H1 (cell line): ENCODE results near the gene INHA. TPM values are rescaled to one million over a fixed set of nuclear protein-coding genes. Genes with fewer than 3 reads are reported as not detected.

Experiments
- CTCF ChIA-PET: fragments of 300-600 bp; sonication (Branson Sonifier 250); formaldehyde crosslinking; loops from one replicate; lab custom pipeline; 2021; ENCODE audit not compliant: partially characterized antibody; lab: Charles Lee
- POLR2A ChIA-PET: fragments of 300-600 bp; sonication (Branson Sonifier 250); formaldehyde crosslinking; loops from one replicate; lab custom pipeline; 2021; ENCODE audit warnings: inconsistent platforms; ENCODE audit not compliant: partially characterized antibody; lab: Charles Lee
- DNase-seq, 2 experiments: peaks; one replicate each; pipeline versions ENCODE4 v3.0.0 to v3.0.0-alpha.2; 2010 to 2022; ENCODE audit warnings: low spot score in 2 of 2, low read depth in 1 of 2, mixed read lengths in 1 of 2
- FAIRE-seq: peaks from 2 replicates; lab custom pipeline; 2011; peaks lifted over from hg19 to GRCh38; lab: Jason Lieb, UNC
- H2AFZ ChIP-seq: 2 replicates; pipeline ENCODE4 v1.8.1; 2012; ENCODE audit warnings: low read length, inconsistent platforms
- H2AK5ac ChIP-seq: 2 replicates; pipeline ENCODE4 v1.6.1; 2013; ENCODE audit warnings: low read depth, low read length
- H2BK120ac ChIP-seq: replicated peaks from 2 replicates; pipeline ENCODE3; 2013; ENCODE audit warnings: low read depth, low read length, inconsistent platforms
- H2BK12ac ChIP-seq: 2 replicates; pipeline ENCODE4 v1.6.1; 2013; ENCODE audit warnings: low read depth, low read length
- H2BK15ac ChIP-seq: 2 replicates; pipeline ENCODE4 v1.6.1; 2013; ENCODE audit warnings: low read length
- H2BK20ac ChIP-seq: 2 replicates; pipeline ENCODE4 v1.6.1; 2013; ENCODE audit warnings: low read length
- H2BK5ac ChIP-seq: 2 replicates; pipeline ENCODE4 v1.6.1; 2013; ENCODE audit warnings: low read depth, low read length
- H3K14ac ChIP-seq: 2 replicates; pipeline ENCODE4 v1.6.1; 2013; ENCODE audit warnings: inconsistent platforms; ENCODE audit not compliant: insufficient read length
- H3K18ac ChIP-seq: 2 replicates; pipeline ENCODE4 v1.6.1; 2013; ENCODE audit warnings: low read length; ENCODE audit errors: extremely low read depth
- H3K23ac ChIP-seq: 2 replicates; pipeline ENCODE4 v1.6.1; 2013; ENCODE audit warnings: inconsistent platforms; ENCODE audit not compliant: insufficient read length
- H3K23me2 ChIP-seq: 2 replicates; pipeline ENCODE4 v1.6.1; 2013; ENCODE audit warnings: low read depth, low read length
- H3K27ac ChIP-seq: 2 replicates; pipeline ENCODE4 v1.6.1; 2011; ENCODE audit warnings: low read depth, low read length, inconsistent platforms
- H3K27me3 ChIP-seq, 4 experiments: replicated peaks in 1 of 4; 1 replicate in 1 of 4; 2 replicates in 3 of 4; pipeline versions ENCODE4 v1.6.1 to v1.8.1; 2011 to 2013; ENCODE audit warnings: low read length in 3 of 4, mild to moderate bottlenecking in 3 of 4, inconsistent platforms in 2 of 4, mixed read lengths in 2 of 4, moderate library complexity in 1 of 4; ENCODE audit not compliant: control insufficient read depth in 3 of 4, insufficient read depth in 3 of 4; ENCODE audit errors: extremely low read depth in 1 of 4
- H3K36me3 ChIP-seq, 4 experiments: 2 replicates each; pipeline versions ENCODE4 v1.6.1 to v1.8.1; 2011 to 2013; ENCODE audit warnings: mild to moderate bottlenecking in 4 of 4, low read length in 3 of 4, moderate library complexity in 2 of 4, control low read depth in 1 of 4, inconsistent platforms in 1 of 4; ENCODE audit not compliant: insufficient read depth in 4 of 4, control insufficient read depth in 2 of 4
- H3K4ac ChIP-seq: replicated peaks from 2 replicates; pipeline ENCODE3; 2013; ENCODE audit warnings: low read length, low read depth, mixed read lengths, inconsistent platforms; ENCODE audit not compliant: insufficient read length
- H3K4me1 ChIP-seq, 4 experiments: replicated peaks in 1 of 4; 1 replicate in 1 of 4; 2 replicates in 3 of 4; pipeline versions ENCODE4 v1.6.1 to v1.8.1; 2011 to 2013; ENCODE audit warnings: low read length in 3 of 4, inconsistent platforms in 2 of 4, mixed read lengths in 1 of 4; ENCODE audit not compliant: insufficient read depth in 4 of 4, control insufficient read depth in 3 of 4
- H3K4me2 ChIP-seq, 2 experiments: 2 replicates each; pipeline versions ENCODE4 v1.6.1 to v1.8.1; 2011 to 2013; ENCODE audit warnings: low read depth in 2 of 2, low read length in 2 of 2, control low read depth in 1 of 2, inconsistent platforms in 1 of 2, mild to moderate bottlenecking in 1 of 2; ENCODE audit not compliant: insufficient read depth in 1 of 2
- H3K4me3 ChIP-seq, 4 experiments: fragments of 200-600, 300-600 bp in 1 of 4; sonication (generic), shearing (Covaris generic), sonication (Bioruptor Twin) in 1 of 4; 2 replicates each; pipeline versions ENCODE4 v1.5.1 to v1.8.1; 2011 to 2016; ENCODE audit warnings: low read length in 4 of 4, low read depth in 3 of 4, control low read depth in 2 of 4, inconsistent platforms in 2 of 4, mild to moderate bottlenecking in 2 of 4, mixed read lengths in 1 of 4, moderate library complexity in 1 of 4; ENCODE audit not compliant: insufficient read depth in 2 of 4; ENCODE audit errors: extremely low read depth in 1 of 4
- H3K56ac ChIP-seq: replicated peaks from 2 replicates; pipeline ENCODE3; 2013; ENCODE audit warnings: low read depth, mild to moderate bottlenecking, mixed read lengths, low read length, inconsistent platforms; ENCODE audit not compliant: insufficient read length
- H3K79me1 ChIP-seq: 2 replicates; pipeline ENCODE4 v1.6.1; 2013; ENCODE audit warnings: low read depth, low read length, control low read depth
- H3K79me2 ChIP-seq, 2 experiments: 2 replicates each; pipeline versions ENCODE4 v1.6.1 to v1.8.1; 2012 to 2013; ENCODE audit warnings: low read length in 2 of 2, mild to moderate bottlenecking in 2 of 2, inconsistent platforms in 1 of 2; ENCODE audit not compliant: insufficient read depth in 2 of 2, control insufficient read depth in 1 of 2
- H3K9ac ChIP-seq, 4 experiments: replicated peaks in 1 of 4; 1 replicate in 1 of 4; 2 replicates in 3 of 4; pipeline versions ENCODE4 v1.6.1 to v1.8.1; 2011 to 2013; ENCODE audit warnings: low read depth in 3 of 4, low read length in 3 of 4, control low read depth in 2 of 4, mild to moderate bottlenecking in 2 of 4, moderate library complexity in 2 of 4, inconsistent platforms in 1 of 4; ENCODE audit errors: extremely low read depth in 1 of 4
- H3K9me3 ChIP-seq, 2 experiments: 2 replicates each; pipeline versions ENCODE4 v1.6.1 to v1.8.1; 2012 to 2013; ENCODE audit warnings: mild to moderate bottlenecking in 2 of 2, moderate library complexity in 2 of 2, control low read depth in 1 of 2, inconsistent platforms in 1 of 2, low read depth in 1 of 2, low read length in 1 of 2, mixed read lengths in 1 of 2; ENCODE audit not compliant: insufficient read depth in 2 of 2
- H4K20me1 ChIP-seq, 2 experiments: replicated peaks in 1 of 2; 2 replicates each; pipeline versions ENCODE3 to v1.8.1; 2011 to 2013; ENCODE audit warnings: inconsistent platforms in 2 of 2, low read length in 2 of 2, mild to moderate bottlenecking in 1 of 2; ENCODE audit not compliant: insufficient read depth in 2 of 2, control insufficient read depth in 1 of 2
- H4K5ac ChIP-seq: 2 replicates; pipeline ENCODE4 v1.6.1; 2013; ENCODE audit warnings: low read length, low read depth, mixed read lengths, inconsistent platforms; ENCODE audit not compliant: insufficient read length
- H4K8ac ChIP-seq: 2 replicates; pipeline ENCODE4 v1.8.0; 2013; ENCODE audit warnings: mild to moderate bottlenecking, moderate library complexity, low read length, inconsistent platforms; ENCODE audit not compliant: insufficient read depth; ENCODE audit errors: extremely low read depth
- H4K91ac ChIP-seq: replicated peaks from 2 replicates; pipeline ENCODE3; 2013; ENCODE audit warnings: low read length, mixed read lengths, inconsistent platforms; ENCODE audit not compliant: insufficient read length
- ATF2 ChIP-seq: IDR thresholded peaks from 2 replicates; pipeline ENCODE4 v1.6.1; 2012; ENCODE audit warnings: low read length, inconsistent platforms
- CHD1 ChIP-seq: IDR thresholded peaks from 2 replicates; pipeline ENCODE4 v1.6.1; 2012; ENCODE audit warnings: low read depth, low read length, improper control_type of control experiment
- EP300 ChIP-seq, 2 experiments: IDR thresholded peaks; 1 replicate in 1 of 2; 2 replicates in 1 of 2; pipeline ENCODE4 v1.6.1; 2011 to 2012; ENCODE audit warnings: low read depth in 2 of 2, low read length in 2 of 2, mild to moderate bottlenecking in 2 of 2, borderline replicate concordance in 1 of 2, inconsistent platforms in 1 of 2, moderate library complexity in 1 of 2
- HDAC6 ChIP-seq: IDR thresholded peaks from one replicate; pipeline ENCODE4 v1.7.1; 2012; ENCODE audit warnings: low read depth, mild to moderate bottlenecking, inconsistent platforms, low read length, moderate library complexity
- SAP30 ChIP-seq: fragments of 300-600 bp; sonication (generic); IDR thresholded peaks from 2 replicates; pipeline ENCODE4 v1.7.1; 2012; ENCODE audit warnings: low read length, moderate library complexity, mild to moderate bottlenecking, inconsistent platforms; ENCODE audit not compliant: insufficient read depth, insufficient replicate concordance
- SP4 ChIP-seq: IDR thresholded peaks from 2 replicates; pipeline ENCODE4 v1.6.1; 2012; ENCODE audit warnings: low read length, inconsistent platforms
- SRF ChIP-seq: IDR thresholded peaks from 2 replicates; pipeline ENCODE4 v1.6.1; 2011; ENCODE audit warnings: mild to moderate bottlenecking, low read depth, low read length, moderate library complexity
- TAF1 ChIP-seq: IDR thresholded peaks from 2 replicates; pipeline ENCODE4 v1.6.1; 2011; ENCODE audit warnings: mild to moderate bottlenecking, low read depth, low read length
- YY1 ChIP-seq: IDR thresholded peaks from 2 replicates; pipeline ENCODE4 v1.6.1; 2011; ENCODE audit warnings: low read depth, mild to moderate bottlenecking, low read length
- WGBS, 2 experiments: shearing (Covaris generic) in 1 of 2; methylation state at CpG; one replicate each; pipeline versions ENCODE4 v1.1.6 to v1.1.7; 2013 to 2015; ENCODE audit warnings: low lambda C conversion rate in 2 of 2, mixed read lengths in 2 of 2, inconsistent platforms in 1 of 2, low coverage in 1 of 2, missing lambda C conversion rate in 1 of 2; ENCODE audit not compliant: insufficient replicate concordance in 2 of 2, insufficient coverage in 1 of 2, insufficient read length in 1 of 2; ENCODE audit errors: extremely low coverage in 1 of 2, missing lambda C conversion rate in 1 of 2; 5-methylcytosine and 5-hydroxymethylcytosine counted together
- polyA plus RNA-seq, 7 experiments: library from polyadenylated mRNA; depleted of rRNA in 3 of 7; stranded (reverse) in 5 of 7; unstranded in 2 of 7; fragments of >200 nt in 5 of 7; fragments of 200-250 nt in 2 of 7; gene quantifications; 1 replicate in 5 of 7; 2 replicates in 1 of 7; 4 replicates in 1 of 7; pipeline versions ENCODE4 v1.2.1 to v1.2.3, GENCODE V29; 2011 to 2013; ENCODE audit warnings: missing spikeins in 2 of 7, mixed read lengths in 2 of 7
- total RNA-seq: library from RNA; stranded (reverse); fragmentation: NEBNext Ultra II Directional; extraction: Animal tissue kit (Norgen Biotek cat#: 25700); gene quantifications from 2 replicates; pipeline ENCODE4 v1.2.1, GENCODE V29; 2021
- TF ChIP-seq, protein P1 (sequence below): IDR thresholded peaks from 2 replicates; pipeline ENCODE4 v1.6.1; 2012; ENCODE audit warnings: inconsistent platforms

INHA gene
- total and polyA plus RNA-seq, 2 of the 8 experiments (the other 6 are each of a cell fraction or from before 2014, with no cell fraction given): 0.65 to 2.7 TPM

GRCh38 chr2:219544567-219544966, 27.5 kb upstream of the INHA start:
- Histone ChIP-seq H3K36me3 (peaks cover 4 to 16% (median 9%) of the 10 kb centered on the region in 4 experiments; a peak in 6 of 8 replicates), H4K91ac (no peak overlapping the region), H4K8ac (peak overlapping the region; percentile 73), H3K79me2 (peaks cover 0 to 6% of the 10 kb centered on the region in 2 experiments; a peak in 1 of 4 replicates), H3K9me3 (no peaks in the 10 kb centered on the region), H3K14ac (no peak overlapping the region), H3K18ac (no peak overlapping the region), H2AFZ (no peak overlapping the region), H3K23ac (no peak overlapping the region), H3K23me2 (peaks cover 14% of the 10 kb centered on the region; the same call in 1 of the 2 replicates), H2BK120ac (no peak overlapping the region), H3K4me1 (peaks cover 2 to 13% (median 7%) of the 10 kb centered on the region in 4 experiments; a peak in 6 of 7 replicates), H3K4me3 (peak overlapping the region; percentile 52 to 90 (median 64); a peak in 7 of 8 replicates), H2BK5ac (no peak overlapping the region), H3K4ac (no peak overlapping the region), H3K9ac (peak overlapping the region in 3 of 4 experiments; percentile 39 to 78 (median 48); a peak in 4 of 7 replicates), H4K5ac (no peak overlapping the region), H2BK15ac (no peak overlapping the region), H3K27me3 (peaks cover 0 to 4% (median 0%) of the 10 kb centered on the region in 4 experiments; a peak in 2 of 7 replicates), H3K79me1 (peaks cover 4% of the 10 kb centered on the region; the same call in 1 of the 2 replicates), H2BK20ac (no peak overlapping the region), H4K20me1 (peaks cover 14 to 23% of the 10 kb centered on the region in 2 experiments), H3K56ac (no peak overlapping the region), H3K27ac (no peak overlapping the region), H2BK12ac (no peak overlapping the region), H2AK5ac (no peak overlapping the region), H3K4me2 (peak overlapping the region; percentile 62 to 90)
- DNase-seq: no peak
- FAIRE-seq: no peak
- 63% methylated on average over 9 of the region's 9 CpGs; no CpG with 5 or more reads in 1 of the 2 experiments for WGBS, 2 experiments
- POLR2A ChIA-PET: interaction anchor here (0.9 to 3.3 kb wide), 13 partner anchors 9 to 106 kb away, joined by 3 to 44 read pairs (median 5); partner anchors contain the start of genes INHA, OBSL1 and STK11IP
- CTCF ChIA-PET: interaction anchor here (0.8 to 113.1 kb wide), 11 partner anchors 15 to 145 kb away, joined by 3 to 7248 read pairs (median 4); partner anchors contain the start of genes DES, GMPPA, INHA and OBSL1
- no peak for TF ChIP-seq CHD1
- TF ChIP-seq, protein P1, sequence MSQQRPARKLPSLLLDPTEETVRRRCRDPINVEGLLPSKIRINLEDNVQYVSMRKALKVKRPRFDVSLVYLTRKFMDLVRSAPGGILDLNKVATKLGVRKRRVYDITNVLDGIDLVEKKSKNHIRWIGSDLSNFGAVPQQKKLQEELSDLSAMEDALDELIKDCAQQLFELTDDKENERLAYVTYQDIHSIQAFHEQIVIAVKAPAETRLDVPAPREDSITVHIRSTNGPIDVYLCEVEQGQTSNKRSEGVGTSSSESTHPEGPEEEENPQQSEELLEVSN: no peak
- TF ChIP-seq ATF2: no peak
- TF ChIP-seq SP4: no peak
- no peak for TF ChIP-seq SAP30
- TF ChIP-seq YY1: no peak
- no peak for TF ChIP-seq TAF1
- TF ChIP-seq SRF: no peak
- TF ChIP-seq EP300 (IDR thresholded peaks at IDR 0.05; ENCODE audit: borderline replicate concordance in 1 of 2, low read depth in 2 of 2, low read length in 2 of 2): no peak
- TF ChIP-seq HDAC6: no peak
